GM19035 (cell line): ENCODE data around the gene F5.

Source experiments
- ATAC-seq: cut with Tn5 transposase; IDR thresholded peaks from one replicate; pipeline ENCODE4 v1.9.1; 2021; ENCODE audit not compliant: unreplicated experiment

F5 gene

GRCh38 chr1:169586395-169587255, at the start of gene F5:
F5 (minus strand) TSS chr1:169586481; CDS start chr1:169586386, 95 bp downstream.
- ATAC-seq: peak; percentile 95

- ATAC-seq: no peak
Observed at GRCh38 chr1:169634877-169635276, 48.6 kb upstream of the F5 start.

GRCh38 chr1:169634145-169634544, 47.9 kb upstream of the F5 start:
- ATAC-seq: no peak

GRCh38 chr1:169631249-169631648, 45.0 kb upstream of the F5 start:
- no peak for ATAC-seq

GRCh38 chr1:169630006-169630405, 43.7 kb upstream of the F5 start, which contains the start of gene SELP:
SELP (minus strand) TSS chr1:169630124; CDS start chr1:169630074, 50 bp downstream.
- no peak for ATAC-seq

- ATAC-seq: no peak
Observed at GRCh38 chr1:169624912-169625311, 38.6 kb upstream of the F5 start.

- no peak for ATAC-seq
Observed at GRCh38 chr1:169624122-169624521, 37.8 kb upstream of the F5 start.

- no peak for ATAC-seq
Observed at GRCh38 chr1:169623132-169623926, 37.0 kb upstream of the F5 start.

- ATAC-seq: no peak
Observed at GRCh38 chr1:169620565-169620964, 34.3 kb upstream of the F5 start.

GRCh38 chr1:169618367-169618766, 32.1 kb upstream of the F5 start:
- no peak for ATAC-seq

- no peak for ATAC-seq
Observed at GRCh38 chr1:169615803-169616202, 29.5 kb upstream of the F5 start.

- ATAC-seq: no peak
Observed at GRCh38 chr1:169610858-169611257, 24.6 kb upstream of the F5 start.

- ATAC-seq: no peak
Observed at GRCh38 chr1:169610108-169610507, 23.8 kb upstream of the F5 start.

- ATAC-seq: no peak
Observed at GRCh38 chr1:169608226-169608625, 21.9 kb upstream of the F5 start.

GRCh38 chr1:169604781-169605560, 18.7 kb upstream of the F5 start:
- no peak for ATAC-seq

GRCh38 chr1:169601096-169601881, 15.0 kb upstream of the F5 start:
- no peak for ATAC-seq

GRCh38 chr1:169595764-169596711, 9.8 kb upstream of the F5 start:
- no peak for ATAC-seq

GRCh38 chr1:169594391-169594790, 8.1 kb upstream of the F5 start:
- no peak for ATAC-seq

- no peak for ATAC-seq
Observed at GRCh38 chr1:169590932-169591331, 4.7 kb upstream of the F5 start.
